HEK293 (cell line): ENCODE data around the gene TBCA.

Experiments
- CTCF ChIA-PET: fragments of 350-600 bp; formaldehyde crosslinking; extraction: SDS; loops from one replicate; lab custom pipeline; 2021; ENCODE audit warnings: antibody characterized with exemption; lab: Yijun Ruan, JAX
- POLR2A ChIA-PET: fragments of 300-600 bp; formaldehyde crosslinking; extraction: SDS; loops from one replicate; lab custom pipeline; 2020; ENCODE audit warnings: antibody characterized with exemption, inconsistent platforms; lab: Yijun Ruan, JAX
- H3K27ac ChIP-seq: fragments of 200-500 bp; sonication (Bioruptor generic); 2 replicates; pipeline ENCODE4 v1.5.1; 2014; ENCODE audit warnings: low read depth, low read length, control low read depth, inconsistent platforms; ENCODE audit errors: extremely low read depth
- H3K36me3 ChIP-seq, 2 experiments: fragments of 200-500 bp in 1 of 2; sonication (Bioruptor generic) in 1 of 2; 1 replicate in 1 of 2; 2 replicates in 1 of 2; pipeline ENCODE4 v1.5.1; 2014 to 2017; ENCODE audit warnings: inconsistent platforms in 2 of 2, low read length in 2 of 2; ENCODE audit not compliant: control insufficient read depth in 2 of 2, insufficient read depth in 1 of 2
- H3K4me1 ChIP-seq: fragments of 200-500 bp; sonication (Bioruptor generic); 2 replicates; pipeline ENCODE4 v1.5.1; 2014; ENCODE audit warnings: mild to moderate bottlenecking, low read length, inconsistent platforms; ENCODE audit not compliant: control insufficient read depth, insufficient read depth
- H3K4me3 ChIP-seq: 2 replicates; pipeline ENCODE4 v1.5.1; 2011; ENCODE audit warnings: low read depth, mild to moderate bottlenecking, control low read depth, low read length, moderate library complexity
- H3K9me3 ChIP-seq: fragments of 200-500 bp; sonication (Bioruptor generic); 2 replicates; pipeline ENCODE4 v1.5.1; 2014; ENCODE audit warnings: low read depth, low read length, inconsistent platforms; ENCODE audit not compliant: control insufficient read depth, insufficient read depth
- AEBP2 ChIP-seq: fragments of 450-650 bp; formaldehyde crosslinking; IDR thresholded peaks from 2 replicates; pipeline ENCODE4 v1.5.1; 2016; ENCODE audit warnings: missing biosample characterization, missing genetic modification characterization, borderline replicate concordance
- HOXD13 ChIP-seq: sonication (generic); formaldehyde crosslinking; IDR thresholded peaks from 2 replicates; pipeline ENCODE4 v1.8.0; 2022; ENCODE audit warnings: missing genetic modification reagents, borderline replicate concordance
- PRDM10 ChIP-seq: fragments of 450-650 bp; formaldehyde crosslinking; IDR thresholded peaks from 2 replicates; pipeline ENCODE4 v1.5.1; 2016; ENCODE audit warnings: missing biosample characterization, missing genetic modification characterization
- RBAK ChIP-seq: fragments of 450-650 bp; formaldehyde crosslinking; IDR thresholded peaks from 2 replicates; pipeline ENCODE4 v1.5.1; 2016; ENCODE audit warnings: missing biosample characterization, missing genetic modification characterization
- SCRT2 ChIP-seq: fragments of 450-650 bp; formaldehyde crosslinking; IDR thresholded peaks from 2 replicates; pipeline ENCODE4 v1.5.1; 2016; ENCODE audit warnings: missing biosample characterization, missing genetic modification characterization
- SP3 ChIP-seq: fragments of 450-650 bp; formaldehyde crosslinking; IDR thresholded peaks from 2 replicates; pipeline ENCODE4 v1.5.1; 2016; ENCODE audit warnings: missing biosample characterization, missing genetic modification characterization
- ZNF138 ChIP-seq: fragments of 450-650 bp; formaldehyde crosslinking; IDR thresholded peaks from 2 replicates; pipeline ENCODE4 v1.5.1; 2016; ENCODE audit warnings: missing biosample characterization, missing genetic modification characterization, borderline replicate concordance
- ZNF202 ChIP-seq: fragments of 450-650 bp; formaldehyde crosslinking; IDR thresholded peaks from 2 replicates; pipeline ENCODE4 v1.5.1; 2016; ENCODE audit warnings: missing biosample characterization, missing genetic modification characterization, borderline replicate concordance
- ZNF221 ChIP-seq: fragments of 450-650 bp; formaldehyde crosslinking; IDR thresholded peaks from 2 replicates; pipeline ENCODE4 v1.5.1; 2017; ENCODE audit warnings: missing biosample characterization, missing genetic modification characterization, borderline replicate concordance
- ZNF335 ChIP-seq: fragments of 450-650 bp; formaldehyde crosslinking; conservative IDR thresholded peaks from 2 replicates; pipeline ENCODE4 v1.5.1; 2016; ENCODE audit warnings: missing biosample characterization, missing genetic modification characterization
- ZNF341 ChIP-seq: fragments of 450-650 bp; formaldehyde crosslinking; IDR thresholded peaks from 2 replicates; pipeline ENCODE4; 2016; ENCODE audit warnings: low read depth, missing biosample characterization, missing genetic modification characterization
- ZNF366 ChIP-seq: fragments of 450-650 bp; formaldehyde crosslinking; conservative IDR thresholded peaks from 2 replicates; pipeline ENCODE4 v1.5.1; 2016; ENCODE audit warnings: missing biosample characterization, missing genetic modification characterization
- ZNF560 ChIP-seq: fragments of 450-650 bp; formaldehyde crosslinking; IDR thresholded peaks from 2 replicates; pipeline ENCODE4 v1.5.1; 2017; ENCODE audit warnings: missing biosample characterization, missing genetic modification characterization, borderline replicate concordance
- ZNF660 ChIP-seq: fragments of 450-650 bp; IDR thresholded peaks from 2 replicates; pipeline ENCODE4 v1.5.1; 2018; ENCODE audit warnings: missing biosample characterization, mild to moderate bottlenecking, missing genetic modification characterization
- ZSCAN30 ChIP-seq: fragments of 450-650 bp; IDR thresholded peaks from 2 replicates; pipeline ENCODE4 v1.5.1; 2018; ENCODE audit warnings: missing biosample characterization, mild to moderate bottlenecking, missing genetic modification characterization, moderate library complexity

TBCA gene

GRCh38 chr5:77777281-77777892 lies 1.2 kb upstream of the TBCA start:
- ChIA-PET POLR2A (no interaction called here), CTCF (no interaction called here)
- Histone ChIP-seq H3K27ac (no peak overlapping the region), H3K36me3 (peaks cover 0 to 25% of the 10 kb centered on the region in 2 experiments; a peak in 1 of 3 replicates), H3K4me1 (peaks cover 6% of the 10 kb centered on the region), H3K4me3 (no peak overlapping the region), H3K9me3 (no peaks in the 10 kb centered on the region)
- TF ChIP-seq PRDM10 (tag by site-specific recombination), result peak; percentile 76
- no peak for TF ChIP-seq RBAK (tag by site-specific recombination)
- TF ChIP-seq ZNF560 (tag by site-specific recombination), result no peak
- TF ChIP-seq SCRT2, result peak; percentile 81
- TF ChIP-seq ZNF138, result no peak
- no peak for TF ChIP-seq ZSCAN30 (tag by site-specific recombination)
- no peak for TF ChIP-seq ZNF660 (tag by site-specific recombination)
- TF ChIP-seq ZNF221 (tag by site-specific recombination), result no peak
- no peak for TF ChIP-seq ZNF341
- no peak for TF ChIP-seq HOXD13 (CRISPR knock-in tag)

GRCh38 chr5:77776554-77777206 lies 541 bp upstream of the TBCA start:
- peak overlapping the region; percentile 92 for H3K4me3 ChIP-seq
- no peak for TF ChIP-seq AEBP2 (tag by site-specific recombination)
- TF ChIP-seq SP3 (tag by site-specific recombination), result 0 out of 2 replicates have a peak, but pooled peaks have one; percentile 17
- no peak for TF ChIP-seq ZNF202 (tag by site-specific recombination)
- TF ChIP-seq ZNF335 (tag by site-specific recombination), result peak; percentile 75
- TF ChIP-seq ZNF366 (tag by site-specific recombination), result 0 out of 2 replicates have a peak, but pooled peaks have one; percentile 0
- 0 out of 2 replicates have a peak, but pooled peaks have one; percentile 6 for TF ChIP-seq PRDM10 (tag by site-specific recombination)
- TF ChIP-seq, all 188 proteins: peak for 4
- H3K4me1 ChIP-seq, result peaks cover 6% of the 10 kb centered on the region
- H3K27ac ChIP-seq, result no peak overlapping the region; the same call in 1 of the 2 replicates
- H3K9me3 ChIP-seq, result no peaks in the 10 kb centered on the region
- peaks cover 0 to 26% of the 10 kb centered on the region in 2 experiments; a peak in 1 of 3 replicates for H3K36me3 ChIP-seq
- ChIA-PET CTCF (no interaction called here), POLR2A (no interaction called here)
